PC-9 (cell line): ENCODE data around the gene FAM3C.

Experiments used
- EZH2 ChIP-seq: fragments of 200-600 bp; sonication (generic); IDR thresholded peaks from 2 replicates; pipeline ENCODE4 v1.8.0; 2017; ENCODE audit warnings: antibody characterized with exemption, low read depth
- TF ChIP-seq, protein P1 (sequence below): fragments of 200-600 bp; sonication (generic); conservative IDR thresholded peaks from 2 replicates; pipeline ENCODE4 v1.6.1; 2017; ENCODE audit warnings: mixed run types, antibody characterized with exemption, mild to moderate bottlenecking, moderate library complexity

- TF ChIP-seq, protein P1, sequence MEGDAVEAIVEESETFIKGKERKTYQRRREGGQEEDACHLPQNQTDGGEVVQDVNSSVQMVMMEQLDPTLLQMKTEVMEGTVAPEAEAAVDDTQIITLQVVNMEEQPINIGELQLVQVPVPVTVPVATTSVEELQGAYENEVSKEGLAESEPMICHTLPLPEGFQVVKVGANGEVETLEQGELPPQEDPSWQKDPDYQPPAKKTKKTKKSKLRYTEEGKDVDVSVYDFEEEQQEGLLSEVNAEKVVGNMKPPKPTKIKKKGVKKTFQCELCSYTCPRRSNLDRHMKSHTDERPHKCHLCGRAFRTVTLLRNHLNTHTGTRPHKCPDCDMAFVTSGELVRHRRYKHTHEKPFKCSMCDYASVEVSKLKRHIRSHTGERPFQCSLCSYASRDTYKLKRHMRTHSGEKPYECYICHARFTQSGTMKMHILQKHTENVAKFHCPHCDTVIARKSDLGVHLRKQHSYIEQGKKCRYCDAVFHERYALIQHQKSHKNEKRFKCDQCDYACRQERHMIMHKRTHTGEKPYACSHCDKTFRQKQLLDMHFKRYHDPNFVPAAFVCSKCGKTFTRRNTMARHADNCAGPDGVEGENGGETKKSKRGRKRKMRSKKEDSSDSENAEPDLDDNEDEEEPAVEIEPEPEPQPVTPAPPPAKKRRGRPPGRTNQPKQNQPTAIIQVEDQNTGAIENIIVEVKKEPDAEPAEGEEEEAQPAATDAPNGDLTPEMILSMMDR, result no peak
- no peak for TF ChIP-seq EZH2
Observed at GRCh38 chr7:121414436-121414835, 18.3 kb upstream of the FAM3C start.
